Fibroblast of villous mesenchyme (primary cell): ENCODE measurements around the gene SRR. TPM values are rescaled to one million over a fixed set of nuclear protein-coding genes. Genes with fewer than 3 reads are reported as not detected.

Experiments used
- DNase-seq: peaks from one replicate; pipeline ENCODE4 v3.0.0-alpha.2; 2010; ENCODE audit warnings: low read depth
- H3K4me3 ChIP-seq: 2 replicates; pipeline ENCODE4 v1.5.1; 2011; ENCODE audit warnings: low read depth, mild to moderate bottlenecking, low read length
- total RNA-seq: library from RNA; depleted of rRNA; stranded (reverse); fragments of >200 nt; gene quantifications from 2 replicates; pipeline ENCODE4 v1.2.3, GENCODE V29; 2012
- TF ChIP-seq, protein P1 (sequence below): IDR thresholded peaks from 2 replicates; pipeline ENCODE4 v1.5.1; 2012; ENCODE audit warnings: low read depth, mild to moderate bottlenecking, low read length; ENCODE audit not compliant: insufficient read depth

Gene SRR
- total RNA-seq, 1 donor, result 35.0 TPM

DNA sequence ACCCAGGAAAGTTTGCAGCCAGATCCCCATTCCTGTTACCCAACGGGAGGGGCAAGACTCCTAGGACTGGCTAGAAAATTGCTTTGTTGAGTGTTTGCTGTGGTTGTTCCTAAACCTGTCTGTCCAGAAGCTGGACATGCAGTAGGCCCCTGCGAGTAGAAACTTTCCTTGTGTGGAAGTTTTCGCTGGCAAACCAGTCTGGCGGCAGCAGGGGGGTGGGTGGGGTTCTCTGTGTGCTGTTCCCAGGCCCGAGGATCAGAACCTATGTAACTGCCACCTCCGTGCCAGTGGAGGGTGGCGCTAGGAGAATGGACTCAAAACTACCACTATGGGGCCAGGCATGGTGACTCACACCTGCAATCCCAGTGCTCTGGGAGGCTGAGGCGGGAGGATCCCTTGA is 42.7 kb downstream of the SRR start:
- no peak for DNase-seq
- H3K4me3 ChIP-seq, result no peak overlapping the region
- TF ChIP-seq, protein P1, sequence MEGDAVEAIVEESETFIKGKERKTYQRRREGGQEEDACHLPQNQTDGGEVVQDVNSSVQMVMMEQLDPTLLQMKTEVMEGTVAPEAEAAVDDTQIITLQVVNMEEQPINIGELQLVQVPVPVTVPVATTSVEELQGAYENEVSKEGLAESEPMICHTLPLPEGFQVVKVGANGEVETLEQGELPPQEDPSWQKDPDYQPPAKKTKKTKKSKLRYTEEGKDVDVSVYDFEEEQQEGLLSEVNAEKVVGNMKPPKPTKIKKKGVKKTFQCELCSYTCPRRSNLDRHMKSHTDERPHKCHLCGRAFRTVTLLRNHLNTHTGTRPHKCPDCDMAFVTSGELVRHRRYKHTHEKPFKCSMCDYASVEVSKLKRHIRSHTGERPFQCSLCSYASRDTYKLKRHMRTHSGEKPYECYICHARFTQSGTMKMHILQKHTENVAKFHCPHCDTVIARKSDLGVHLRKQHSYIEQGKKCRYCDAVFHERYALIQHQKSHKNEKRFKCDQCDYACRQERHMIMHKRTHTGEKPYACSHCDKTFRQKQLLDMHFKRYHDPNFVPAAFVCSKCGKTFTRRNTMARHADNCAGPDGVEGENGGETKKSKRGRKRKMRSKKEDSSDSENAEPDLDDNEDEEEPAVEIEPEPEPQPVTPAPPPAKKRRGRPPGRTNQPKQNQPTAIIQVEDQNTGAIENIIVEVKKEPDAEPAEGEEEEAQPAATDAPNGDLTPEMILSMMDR, result no peak

DNA sequence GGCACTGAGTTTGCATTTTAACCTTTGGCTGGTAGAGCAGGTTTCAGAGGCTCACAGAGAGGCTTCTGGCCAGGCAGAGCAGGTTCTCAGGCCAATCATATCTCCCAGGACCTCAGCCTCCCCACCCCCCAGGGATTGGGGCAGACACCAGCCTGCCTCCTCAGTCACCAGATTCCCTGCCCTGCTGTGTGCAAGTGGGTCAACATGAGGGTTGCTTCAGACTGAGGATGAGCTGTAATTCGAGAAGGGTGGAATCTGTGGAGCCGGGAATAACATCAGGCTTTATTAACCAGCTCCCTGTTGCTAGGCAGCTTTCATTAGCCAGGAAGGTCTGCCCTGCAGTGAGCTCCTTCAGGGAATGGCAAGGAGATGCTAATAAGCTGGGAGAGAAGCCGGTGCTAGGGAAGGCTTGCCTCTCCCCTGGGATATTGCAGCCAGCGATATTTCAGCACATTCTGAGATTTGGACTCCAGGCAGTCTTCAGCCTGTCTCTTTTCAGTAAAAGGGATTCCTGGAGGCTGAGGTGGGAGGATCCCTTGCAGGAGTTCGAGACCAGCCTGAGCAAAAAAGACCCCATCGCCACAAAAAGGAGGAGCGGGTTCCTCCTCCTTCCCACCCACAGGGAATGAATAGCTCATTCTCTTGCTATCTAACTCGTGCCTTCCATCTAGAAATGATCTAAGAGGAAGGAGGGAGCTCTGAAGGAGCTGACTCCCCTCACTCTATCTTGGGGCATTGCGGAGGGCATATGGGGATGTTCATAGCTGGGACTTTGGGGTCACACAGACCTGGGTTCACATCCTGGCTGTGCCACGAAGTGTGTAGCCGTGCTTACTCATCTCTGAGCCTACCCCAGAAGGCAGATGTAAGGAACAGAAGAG is 44.3 kb downstream of the SRR start:
- TF ChIP-seq, protein P1, result no peak
- peak; percentile 94 for DNase-seq

DNA sequence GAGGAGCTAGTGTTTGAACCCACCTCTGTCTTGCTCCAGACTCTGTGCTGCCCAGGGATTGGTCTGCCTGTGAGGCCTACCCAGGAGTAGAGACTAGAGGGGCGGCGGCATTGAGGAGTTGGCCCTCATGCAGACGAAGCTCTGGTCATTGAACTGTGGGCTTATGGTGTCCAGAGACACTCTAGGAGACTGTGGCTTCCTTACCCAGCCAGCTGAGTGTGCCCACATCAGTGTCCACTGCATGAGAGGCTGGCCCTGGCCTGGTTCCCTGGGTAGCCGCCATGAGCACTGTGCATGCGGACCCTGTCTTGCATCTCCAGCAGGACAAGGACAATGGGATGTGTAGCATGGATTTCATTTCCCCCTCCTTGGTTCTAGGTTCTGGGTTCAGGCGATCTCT is 47.5 kb downstream of the SRR start:
- no peak overlapping the region for H3K4me3 ChIP-seq
- TF ChIP-seq, protein P1, result no peak
- no peak for DNase-seq

More for the DNA sequence above, 44.3 kb downstream of the SRR start:
- no peak overlapping the region for H3K4me3 ChIP-seq

DNA sequence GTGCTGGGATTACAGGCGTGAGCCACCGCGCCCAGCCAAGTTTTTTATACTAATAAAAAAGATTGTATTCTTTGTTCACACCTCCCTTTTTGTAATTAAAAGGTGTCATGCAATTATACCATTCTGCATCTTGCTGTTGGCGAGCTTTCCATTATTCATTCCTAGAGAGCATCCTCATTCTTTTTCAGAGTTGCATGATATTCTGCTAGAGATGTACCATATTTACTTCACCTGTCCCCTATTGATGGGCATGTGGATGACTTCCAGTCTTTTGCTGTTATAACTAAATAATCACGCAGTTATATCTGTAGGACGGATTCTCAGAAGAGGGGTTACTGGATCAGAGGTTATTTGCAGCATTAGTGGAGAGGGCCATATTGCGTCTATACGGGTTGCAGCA is 50.6 kb downstream of the SRR start:
- no peak overlapping the region for H3K4me3 ChIP-seq
- DNase-seq, result no peak
- TF ChIP-seq, protein P1, result no peak

DNA sequence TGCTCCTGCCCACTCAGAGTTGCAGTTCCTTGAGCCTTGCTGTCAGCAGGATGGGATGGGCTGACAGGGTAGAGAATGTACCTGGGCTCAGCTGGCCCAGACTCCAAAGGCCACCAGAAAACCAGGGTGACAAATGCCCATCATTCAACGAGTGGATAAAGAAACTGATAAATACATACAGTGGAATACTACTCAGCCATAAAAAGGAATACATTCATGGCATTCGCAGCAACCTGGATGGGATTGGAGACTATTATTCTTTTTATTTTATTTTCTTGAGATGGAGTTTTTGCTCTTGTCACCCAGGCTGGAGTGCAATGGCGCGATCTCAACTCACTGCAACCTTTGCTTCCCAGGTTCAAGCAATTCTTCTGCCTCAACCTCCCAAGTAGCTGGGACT is 53.5 kb downstream of the SRR start:
- no peak overlapping the region for H3K4me3 ChIP-seq
- DNase-seq, result no peak
- TF ChIP-seq, protein P1, result no peak

DNA sequence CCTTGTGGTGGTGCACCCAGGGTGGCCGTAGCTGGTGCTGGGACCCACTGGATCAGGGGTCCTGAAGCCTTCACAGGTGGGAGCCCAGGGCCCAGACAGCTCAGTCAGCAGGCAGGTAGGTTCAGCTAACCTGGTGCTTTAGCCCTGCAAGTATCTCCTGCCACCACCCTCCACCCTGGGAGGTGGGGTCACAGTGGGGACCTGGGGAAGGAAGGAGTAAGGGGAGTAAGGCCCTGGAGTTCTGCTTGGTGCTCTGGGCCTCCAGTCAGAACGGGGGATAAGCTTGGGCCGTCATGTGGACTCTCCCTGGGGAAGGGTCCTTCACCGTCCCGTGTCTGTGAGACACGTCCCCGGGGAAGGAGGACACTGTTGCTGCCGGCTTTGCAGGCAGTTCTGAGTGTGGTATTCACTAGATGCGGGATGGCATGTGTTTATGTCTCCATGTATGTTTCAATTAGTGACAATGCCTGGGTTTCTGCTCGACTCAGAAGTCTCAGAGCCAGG is 54.2 kb downstream of the SRR start:
- H3K4me3 ChIP-seq, result no peak overlapping the region
- DNase-seq, result no peak
- TF ChIP-seq, protein P1, result no peak
